HepG2 (cell line): ENCODE measurements around the gene HEPACAM. TPM values are rescaled to one million over a fixed set of nuclear protein-coding genes. Genes with fewer than 3 reads are reported as not detected.

Source experiments
- ARNT ChIP-seq: fragments of 450-650 bp; IDR thresholded peaks from 2 replicates; pipeline ENCODE4 v1.6.1; 2017
- ATF6 ChIP-seq: sonication (generic); formaldehyde crosslinking; conservative IDR thresholded peaks from 2 replicates; pipeline ENCODE4 v1.4.0; 2020; ENCODE audit warnings: missing genetic modification reagents
- CREM ChIP-seq, 2 experiments: sonication (generic) in 1 of 2; formaldehyde crosslinking in 1 of 2; IDR thresholded peaks; 2 replicates each; pipeline versions ENCODE4 v1.4.0 to v1.6.1; 2016 to 2020; ENCODE audit warnings: antibody characterized with exemption in 1 of 2, mild to moderate bottlenecking in 1 of 2, missing genetic modification reagents in 1 of 2
- DBP ChIP-seq: sonication (generic); formaldehyde crosslinking; IDR thresholded peaks from 2 replicates; pipeline ENCODE4 v1.4.0; 2020; ENCODE audit warnings: missing genetic modification reagents; ENCODE audit errors: not compliant biosample characterization
- GTF3A ChIP-seq: sonication (generic); formaldehyde crosslinking; conservative IDR thresholded peaks from 2 replicates; pipeline ENCODE4 v1.4.0; 2020; ENCODE audit warnings: mild to moderate bottlenecking, missing genetic modification reagents
- HMG20B ChIP-seq: conservative IDR thresholded peaks from 2 replicates; pipeline ENCODE4 v1.6.1; 2016; ENCODE audit warnings: missing genetic modification reagents, missing compliant biosample characterization
- JUN ChIP-seq: sonication (generic); formaldehyde crosslinking; IDR thresholded peaks from 2 replicates; pipeline ENCODE4 v1.4.0; 2020; ENCODE audit warnings: mild to moderate bottlenecking, missing genetic modification reagents
- KLF6 ChIP-seq: IDR thresholded peaks from 2 replicates; pipeline ENCODE4 v1.8.0; 2016; ENCODE audit warnings: missing biosample characterization, missing genetic modification reagents
- LBX2 ChIP-seq: sonication (generic); formaldehyde crosslinking; IDR thresholded peaks from 2 replicates; pipeline ENCODE4 v1.5.0; 2020; ENCODE audit warnings: missing genetic modification reagents, mild to moderate bottlenecking, borderline replicate concordance
- NCOA1 ChIP-seq: sonication (generic); formaldehyde crosslinking; IDR thresholded peaks from 2 replicates; pipeline ENCODE4 v1.9.0; 2021; ENCODE audit warnings: missing genetic modification reagents
- NCOA2 ChIP-seq: sonication (generic); formaldehyde crosslinking; IDR thresholded peaks from 2 replicates; pipeline ENCODE4 v1.8.0; 2022; ENCODE audit warnings: inconsistent platforms
- NFATC3 ChIP-seq: sonication (generic); formaldehyde crosslinking; IDR thresholded peaks from 2 replicates; pipeline ENCODE4 v1.5.1; 2020; ENCODE audit warnings: mild to moderate bottlenecking, missing genetic modification reagents
- NFIC ChIP-seq: IDR thresholded peaks from 2 replicates; pipeline ENCODE4 v1.6.1; 2012; ENCODE audit warnings: mild to moderate bottlenecking, low read length, inconsistent platforms
- RELA ChIP-seq: sonication (generic); formaldehyde crosslinking; IDR thresholded peaks from 2 replicates; pipeline ENCODE4 v1.4.0; 2020; ENCODE audit warnings: missing genetic modification reagents
- SP140L ChIP-seq: sonication (generic); formaldehyde crosslinking; IDR thresholded peaks from 2 replicates; pipeline ENCODE4 v1.4.0; 2020; ENCODE audit warnings: missing genetic modification reagents, borderline replicate concordance
- TBL1XR1 ChIP-seq: fragments of 150-350 bp; IDR thresholded peaks from 2 replicates; pipeline ENCODE4 v1.6.1; 2014; ENCODE audit warnings: borderline replicate concordance, low read length; ENCODE audit not compliant: partially characterized antibody
- TRIM24 ChIP-seq: sonication (generic); formaldehyde crosslinking; IDR thresholded peaks from 2 replicates; pipeline ENCODE4 v1.8.0; 2022; ENCODE audit warnings: mild to moderate bottlenecking, missing genetic modification reagents
- ZHX1 ChIP-seq: sonication (generic); formaldehyde crosslinking; IDR thresholded peaks from 2 replicates; pipeline ENCODE4 v1.8.1; 2022; ENCODE audit warnings: low read depth, mild to moderate bottlenecking, missing genetic modification reagents
- ZKSCAN5 ChIP-seq: sonication (generic); formaldehyde crosslinking; IDR thresholded peaks from 2 replicates; pipeline ENCODE4 v1.5.1; 2020; ENCODE audit warnings: mild to moderate bottlenecking, missing genetic modification reagents
- ZMYM2 ChIP-seq: sonication (generic); formaldehyde crosslinking; IDR thresholded peaks from 2 replicates; pipeline ENCODE4 v1.8.0; 2022; ENCODE audit warnings: mild to moderate bottlenecking, missing genetic modification reagents
- ZNF274 ChIP-seq: sonication (generic); formaldehyde crosslinking; IDR thresholded peaks from 2 replicates; pipeline ENCODE4 v1.5.1; 2020; ENCODE audit warnings: mild to moderate bottlenecking, missing genetic modification reagents
- ZNF383 ChIP-seq: sonication (generic); formaldehyde crosslinking; IDR thresholded peaks from 2 replicates; pipeline ENCODE4 v1.4.0; 2020; ENCODE audit warnings: missing genetic modification reagents, mild to moderate bottlenecking, borderline replicate concordance
- ZNF557 ChIP-seq: sonication (generic); formaldehyde crosslinking; IDR thresholded peaks from 2 replicates; pipeline ENCODE4 v1.4.0; 2020; ENCODE audit warnings: missing genetic modification reagents
- ZNF629 ChIP-seq: sonication (generic); formaldehyde crosslinking; conservative IDR thresholded peaks from 2 replicates; pipeline ENCODE4 v1.5.0; 2020; ENCODE audit warnings: missing genetic modification reagents
- polyA plus RNA-seq, 8 experiments: library from polyadenylated mRNA; depleted of rRNA in 3 of 8; stranded (reverse) in 7 of 8; unstranded in 1 of 8; fragments of >200 nt; fragmentation: Illumina TruSeq in 4 of 8; extraction: Trizol in 4 of 8; gene quantifications; 2 replicates each; pipeline versions ENCODE4 v1.2.1 to v1.2.3, GENCODE V29; 2011 to 2016; ENCODE audit warnings: low read depth in 4 of 8, missing spikeins in 1 of 8, mixed read lengths in 1 of 8; ENCODE audit not compliant: insufficient read depth in 1 of 8
- total RNA-seq, 5 experiments: library from RNA; depleted of rRNA; stranded (reverse); fragments of >200 nt; fragmentation: Illumina TruSeq; extraction: Trizol; gene quantifications; 2 replicates each; pipeline ENCODE4 v1.2.3, GENCODE V29; 2016; ENCODE audit warnings: low read depth in 1 of 5
- TF ChIP-seq, protein P1 (sequence below): sonication (generic); formaldehyde crosslinking; IDR thresholded peaks from 2 replicates; pipeline ENCODE4 v1.4.0; 2020; ENCODE audit warnings: mild to moderate bottlenecking, missing genetic modification reagents

HEPACAM gene
- total and polyA plus RNA-seq, 2 of the 13 experiments (the other 11 are each of a cell fraction or from before 2014, with no cell fraction given), result 66.9 to 121 TPM

GRCh38 chr11:124937336-124937935 is 1.6 kb upstream of the HEPACAM start (continued):
- TF ChIP-seq LBX2 (CRISPR knock-in tag) (no peak), HMG20B (CRISPR knock-in tag) (no peak), JUN (no peak), DBP (CRISPR knock-in tag) (no peak), ZKSCAN5 (no peak), NFATC3 (no peak), ZMYM2 (CRISPR knock-in tag) (no peak), TRIM24 (CRISPR knock-in tag) (no peak), NCOA1 (no peak), CREM (IDR thresholded peaks at IDR 0.05) (peak; percentile 78; the same call in 1 of the 2 replicates), CREM (CRISPR knock-in tag; IDR thresholded peaks at IDR 0.05) (no peak), TBL1XR1 (no peak), ZHX1 (CRISPR knock-in tag) (no peak), ZNF557 (CRISPR knock-in tag) (no peak), ARNT (no peak), ZNF383 (CRISPR knock-in tag) (no peak), ATF6 (CRISPR knock-in tag) (no peak), NFIC (no peak; the same call in 1 of the 2 replicates), GTF3A (CRISPR knock-in tag) (no peak), SP140L (no peak), RELA (CRISPR knock-in tag) (no peak), ZNF274 (CRISPR knock-in tag) (no peak), KLF6 (no peak), NCOA2 (CRISPR knock-in tag) (no peak), ZNF629 (CRISPR knock-in tag) (0 out of 2 replicates have a peak, but pooled peaks have one; percentile 8)
- TF ChIP-seq, protein P1, sequence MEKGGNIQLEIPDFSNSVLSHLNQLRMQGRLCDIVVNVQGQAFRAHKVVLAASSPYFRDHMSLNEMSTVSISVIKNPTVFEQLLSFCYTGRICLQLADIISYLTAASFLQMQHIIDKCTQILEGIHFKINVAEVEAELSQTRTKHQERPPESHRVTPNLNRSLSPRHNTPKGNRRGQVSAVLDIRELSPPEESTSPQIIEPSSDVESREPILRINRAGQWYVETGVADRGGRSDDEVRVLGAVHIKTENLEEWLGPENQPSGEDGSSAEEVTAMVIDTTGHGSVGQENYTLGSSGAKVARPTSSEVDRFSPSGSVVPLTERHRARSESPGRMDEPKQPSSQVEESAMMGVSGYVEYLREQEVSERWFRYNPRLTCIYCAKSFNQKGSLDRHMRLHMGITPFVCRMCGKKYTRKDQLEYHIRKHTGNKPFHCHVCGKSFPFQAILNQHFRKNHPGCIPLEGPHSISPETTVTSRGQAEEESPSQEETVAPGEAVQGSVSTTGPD (CRISPR knock-in tag), result no peak
